Smooth muscle cell (in vitro differentiated cells): Measurements from ENCODE around the gene CD1C. TPM values are rescaled to one million over a fixed set of nuclear protein-coding genes. Genes with fewer than 3 reads are reported as not detected.

Experiments
- DNase-seq: peaks from one replicate; lab custom pipeline; 2025; ENCODE audit not compliant: unreplicated experiment; lab: John Stamatoyannopoulos, UW
- H2AFZ ChIP-seq: fragments of 200-600 bp; sonication (generic); 2 replicates; pipeline ENCODE4 v1.6.0; 2016; ENCODE audit warnings: antibody characterized with exemption, low read depth, mild to moderate bottlenecking
- H3F3A ChIP-seq: fragments of 200-600 bp; sonication (generic); 2 replicates; pipeline ENCODE4 v1.6.0; 2017; ENCODE audit warnings: antibody characterized with exemption, low read depth
- H3K27ac ChIP-seq: fragments of 200-600 bp; sonication (generic); 2 replicates; pipeline ENCODE4 v1.5.1; 2016; ENCODE audit warnings: low read depth, mild to moderate bottlenecking
- H3K27me3 ChIP-seq: fragments of 200-600 bp; sonication (generic); 2 replicates; pipeline ENCODE4 v1.6.1; 2016; ENCODE audit warnings: low read depth, mild to moderate bottlenecking
- H3K36me3 ChIP-seq: fragments of 200-600 bp; sonication (generic); 2 replicates; pipeline ENCODE4 v1.5.1; 2016; ENCODE audit warnings: low read depth
- H3K4me1 ChIP-seq: fragments of 200-600 bp; sonication (generic); 2 replicates; pipeline ENCODE4 v1.5.1; 2016; ENCODE audit warnings: low read depth
- H3K4me2 ChIP-seq: fragments of 200-600 bp; sonication (generic); 2 replicates; pipeline ENCODE4 v1.6.0; 2016; ENCODE audit warnings: mild to moderate bottlenecking
- H3K4me3 ChIP-seq: fragments of 200-600 bp; sonication (generic); 2 replicates; pipeline ENCODE4 v1.5.1; 2016; ENCODE audit warnings: mild to moderate bottlenecking
- H3K79me2 ChIP-seq: fragments of 200-600 bp; sonication (generic); 2 replicates; pipeline ENCODE4 v1.6.0; 2016; ENCODE audit warnings: low read depth, mild to moderate bottlenecking
- H3K9ac ChIP-seq: fragments of 200-600 bp; sonication (generic); 2 replicates; pipeline ENCODE4 v1.6.0; 2016; ENCODE audit warnings: low read depth
- H3K9me3 ChIP-seq: fragments of 200-600 bp; sonication (generic); replicated peaks from 2 replicates; pipeline ENCODE4 v1.5.1; 2016; ENCODE audit warnings: low read depth
- H4K20me1 ChIP-seq: fragments of 200-600 bp; sonication (generic); 2 replicates; pipeline ENCODE4 v1.6.0; 2016; ENCODE audit warnings: low read depth
- CTCF ChIP-seq: fragments of 200-600 bp; sonication (generic); IDR thresholded peaks from 2 replicates; pipeline ENCODE4 v1.5.1; 2017; ENCODE audit warnings: borderline replicate concordance, mild to moderate bottlenecking, antibody characterized with exemption; ENCODE audit not compliant: insufficient read depth, poor library complexity, severe bottlenecking
- WGBS: methylation state at CpG from one replicate; pipeline ENCODE4 v1.1.7; 2016; ENCODE audit warnings: low lambda C conversion rate; 5-methylcytosine and 5-hydroxymethylcytosine counted together
- polyA plus RNA-seq: library from polyadenylated mRNA; unstranded; fragments of >200 nt; fragmentation: Nextera tagmentation; extraction: Ambion mirVana; gene quantifications from 2 replicates; pipeline ENCODE4 v1.2.1, GENCODE V29; 2016
- total RNA-seq: library from RNA; depleted of rRNA; stranded (reverse); fragments of >200 nt; gene quantifications from 2 replicates; pipeline ENCODE4 v1.2.3, GENCODE V29; 2014

Gene CD1C
- total and polyA plus RNA-seq, 2 experiments from 2014 or later, result not detected

DNA sequence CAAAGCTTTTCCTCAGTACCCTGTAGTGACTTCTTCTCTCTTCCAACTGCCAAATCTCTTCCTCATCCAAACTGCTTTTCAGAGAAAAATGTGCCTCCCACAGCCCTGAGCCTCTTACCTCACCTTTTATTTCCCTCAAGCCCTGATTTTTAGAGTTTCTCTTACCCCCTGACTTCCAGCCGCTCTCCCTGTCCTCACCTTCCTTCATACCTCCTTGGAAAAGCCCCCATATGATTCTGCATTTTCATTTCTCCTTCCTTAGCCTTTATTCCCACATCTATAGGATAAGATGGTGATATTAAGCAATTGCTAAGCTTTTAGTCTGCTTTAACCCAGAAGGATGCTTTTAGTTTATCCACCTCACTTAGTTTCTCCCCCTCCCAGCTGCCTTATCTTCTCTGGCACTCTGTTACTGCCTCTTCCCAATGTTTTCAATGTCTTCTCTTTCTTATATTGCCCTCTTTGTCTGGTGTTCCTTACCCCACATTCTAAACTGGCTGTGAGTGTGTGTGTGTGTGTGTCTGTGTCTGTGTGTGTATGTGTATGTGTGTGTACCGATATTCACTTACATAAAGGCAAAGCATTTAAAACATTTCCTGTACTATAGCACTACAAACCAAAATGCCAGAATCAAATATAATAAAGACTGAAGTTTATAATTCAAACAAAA is 41.9 kb downstream of the CD1C start, which contains the start of gene CD1B:
Gene CD1B (minus strand): TSS at position 51 of the 670 bp plus-strand sequence. CDS start 108 bp downstream, outside the sequence.
- Histone ChIP-seq H4K20me1 (no peaks in the 10 kb centered on the region), H3K4me2 (no peak within 1 kb of the TSS), H3K36me3 (no peaks in the 10 kb centered on the region), H3K9ac (no peak within 1 kb of the TSS), H3K4me3 (no peak within 1 kb of the TSS), H3K27me3 (no peaks in the 10 kb centered on the region), H3K27ac (no peak within 1 kb of the TSS), H3F3A (no peaks in the 10 kb centered on the region), H3K79me2 (no peaks in the 10 kb centered on the region), H2AFZ (no peak within 1 kb of the TSS), H3K9me3 (no peaks in the 10 kb centered on the region), H3K4me1 (no peaks in the 10 kb centered on the region)
- WGBS, result 85% methylated on average over 2 of the region's 2 CpGs
- no peak for DNase-seq
- TF ChIP-seq CTCF, result no peak

DNA sequence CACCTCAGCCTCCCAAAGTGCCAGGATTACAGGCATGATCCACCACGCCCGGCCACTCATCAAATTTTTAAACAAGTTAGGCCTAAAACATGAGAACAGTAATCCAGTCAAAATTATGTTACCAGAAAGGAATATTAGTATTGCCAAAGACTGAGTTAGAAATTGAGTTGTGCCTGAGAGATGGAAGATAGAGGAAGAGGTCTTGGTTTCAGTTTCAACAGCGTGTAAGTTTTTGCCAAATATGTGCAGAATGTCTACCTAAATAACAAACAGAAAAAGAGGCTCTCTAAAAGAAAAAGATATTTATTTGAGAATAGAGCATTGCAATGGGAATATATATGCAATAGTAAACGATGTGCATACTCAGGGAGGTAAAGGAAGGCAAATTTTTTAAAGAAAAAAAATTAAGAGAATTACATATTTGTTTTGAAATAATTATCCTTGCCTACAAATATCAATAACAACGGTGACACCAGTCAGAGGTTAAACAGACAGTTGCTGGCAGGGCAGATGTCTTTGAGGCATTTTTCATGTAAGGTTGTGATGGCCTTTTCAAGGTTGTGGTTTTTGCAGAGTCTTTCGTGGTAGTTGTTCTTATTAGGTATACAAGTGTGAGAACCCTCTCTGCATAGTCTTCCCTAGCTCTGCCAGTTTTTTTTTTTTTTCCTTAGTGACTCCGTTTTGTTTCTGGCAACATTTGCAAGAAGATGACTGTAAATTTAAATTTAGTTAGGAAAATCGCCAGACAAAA is 43.9 kb downstream of the CD1C start:
- Histone ChIP-seq H3K79me2 (no peaks in the 10 kb centered on the region), H2AFZ (no peak overlapping the region), H3K4me3 (no peak overlapping the region), H3K27me3 (no peaks in the 10 kb centered on the region), H3F3A (no peaks in the 10 kb centered on the region), H3K9me3 (no peaks in the 10 kb centered on the region), H3K27ac (no peak overlapping the region), H3K4me2 (no peak overlapping the region), H3K36me3 (no peaks in the 10 kb centered on the region), H3K4me1 (no peaks in the 10 kb centered on the region), H4K20me1 (no peaks in the 10 kb centered on the region), H3K9ac (no peak overlapping the region)
- DNase-seq, result no peak
- TF ChIP-seq CTCF, result no peak
- 85% methylated on average over 8 of the region's 8 CpGs for WGBS

DNA sequence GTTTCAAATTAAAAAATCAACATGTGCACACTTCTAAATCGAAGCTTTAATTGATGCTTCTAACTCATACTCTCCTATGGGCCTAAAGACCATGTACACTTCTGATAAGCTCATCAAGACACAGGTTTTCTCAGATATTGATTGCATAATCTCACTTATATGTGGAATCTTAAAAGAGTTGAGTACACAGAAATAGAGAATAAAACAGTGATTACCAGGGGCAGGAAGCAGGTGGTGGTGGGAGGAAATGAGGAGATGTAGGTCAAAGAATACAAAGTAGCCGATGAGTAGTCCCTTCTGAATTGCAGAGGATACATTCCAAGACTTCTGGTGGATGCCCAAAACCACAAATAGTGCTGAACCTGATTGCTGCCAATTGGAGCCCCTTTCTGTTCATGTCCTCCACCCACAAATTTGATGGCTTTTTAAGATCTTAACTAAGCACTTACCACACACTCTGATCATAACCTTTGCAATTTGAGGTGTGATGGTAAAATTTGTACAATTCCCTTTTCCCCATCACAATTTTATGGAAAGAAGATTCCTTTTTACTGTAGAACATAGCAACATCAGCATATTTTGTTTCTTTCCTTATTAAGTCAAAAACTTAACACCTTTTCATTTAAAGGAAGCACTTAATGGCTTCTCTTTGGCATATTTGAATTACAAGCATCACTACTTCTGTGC is 44.9 kb downstream of the CD1C start:
- H3K4me2 ChIP-seq, result no peak overlapping the region
- H4K20me1 ChIP-seq, result no peaks in the 10 kb centered on the region
- no peak overlapping the region for H2AFZ ChIP-seq
- no peak overlapping the region for H3K9ac ChIP-seq
- H3K4me1 ChIP-seq, result no peaks in the 10 kb centered on the region
- H3K27me3 ChIP-seq, result no peaks in the 10 kb centered on the region
- no peak overlapping the region for H3K4me3 ChIP-seq
- WGBS, result 74% methylated on average over 2 of the region's 2 CpGs
- no peak for DNase-seq
- no peak for TF ChIP-seq CTCF
- H3K9me3 ChIP-seq, result no peaks in the 10 kb centered on the region
- H3K79me2 ChIP-seq, result no peaks in the 10 kb centered on the region
- no peaks in the 10 kb centered on the region for H3K36me3 ChIP-seq
- H3K27ac ChIP-seq, result no peak overlapping the region
- no peaks in the 10 kb centered on the region for H3F3A ChIP-seq
